ENCODE data around the gene RAD51C.

DNA sequence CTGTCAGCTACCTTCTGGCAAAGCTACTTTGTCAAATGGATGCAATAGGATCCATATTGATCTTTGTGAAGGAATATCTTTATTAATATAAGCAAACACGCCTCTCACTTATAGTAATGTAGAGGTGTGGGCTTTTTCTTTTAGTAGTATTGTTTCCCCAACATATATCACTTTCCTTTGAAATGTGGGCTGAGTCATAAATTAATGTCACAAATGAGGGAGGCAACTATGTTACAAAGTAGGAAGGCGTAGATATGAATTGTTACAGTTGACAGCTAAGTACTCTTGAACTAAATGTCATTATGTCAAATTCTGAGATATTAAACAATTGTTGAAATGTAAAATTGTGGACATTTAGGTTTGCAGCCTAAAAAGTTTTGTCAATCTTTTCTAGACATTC is 60.6 kb downstream of the RAD51C start:
- TF ChIP-seq, protein P1, sequence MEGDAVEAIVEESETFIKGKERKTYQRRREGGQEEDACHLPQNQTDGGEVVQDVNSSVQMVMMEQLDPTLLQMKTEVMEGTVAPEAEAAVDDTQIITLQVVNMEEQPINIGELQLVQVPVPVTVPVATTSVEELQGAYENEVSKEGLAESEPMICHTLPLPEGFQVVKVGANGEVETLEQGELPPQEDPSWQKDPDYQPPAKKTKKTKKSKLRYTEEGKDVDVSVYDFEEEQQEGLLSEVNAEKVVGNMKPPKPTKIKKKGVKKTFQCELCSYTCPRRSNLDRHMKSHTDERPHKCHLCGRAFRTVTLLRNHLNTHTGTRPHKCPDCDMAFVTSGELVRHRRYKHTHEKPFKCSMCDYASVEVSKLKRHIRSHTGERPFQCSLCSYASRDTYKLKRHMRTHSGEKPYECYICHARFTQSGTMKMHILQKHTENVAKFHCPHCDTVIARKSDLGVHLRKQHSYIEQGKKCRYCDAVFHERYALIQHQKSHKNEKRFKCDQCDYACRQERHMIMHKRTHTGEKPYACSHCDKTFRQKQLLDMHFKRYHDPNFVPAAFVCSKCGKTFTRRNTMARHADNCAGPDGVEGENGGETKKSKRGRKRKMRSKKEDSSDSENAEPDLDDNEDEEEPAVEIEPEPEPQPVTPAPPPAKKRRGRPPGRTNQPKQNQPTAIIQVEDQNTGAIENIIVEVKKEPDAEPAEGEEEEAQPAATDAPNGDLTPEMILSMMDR (IDR thresholded peaks at IDR 0.05; ENCODE audit: poor library complexity): no peak
- TF ChIP-seq EZH2 (IDR thresholded peaks at IDR 0.05; ENCODE audit: borderline replicate concordance) (no peak), EZH2phosphoT487 (IDR thresholded peaks at IDR 0.05; ENCODE audit: low read depth, severe bottlenecking, unreplicated experiment) (no peak)

All from hepatocyte (in vitro differentiated cells).